K562 (cell line): ENCODE results near the gene GOT2. TPM values are rescaled to one million over a fixed set of nuclear protein-coding genes. Genes with fewer than 3 reads are reported as not detected.

ENCODE experiments used
- ATAC-seq: fragments of 200-7000 bp; cut with Tn5 transposase; 3 replicates; pipeline ENCODE4 v1.9.1; 2020; ENCODE audit warnings: moderate library complexity
- BruUV-seq: library from RNA; stranded (reverse); fragments of 400-500 nt; replicated peaks from 2 replicates; lab custom pipeline; 2021; lab: Mats Ljungman, UMichigan
- CTCF ChIA-PET: fragments of 300-600 bp; formaldehyde crosslinking; extraction: SDS; loops from one replicate; lab custom pipeline; 2021; ENCODE audit warnings: low intra/inter-chr PET ratio; lab: Yijun Ruan, JAX
- POLR2A ChIA-PET: fragments of 300-600, 350-650 bp; sonication (Branson Sonifier 250); formaldehyde crosslinking; extraction: SDS; loops from one replicate; lab custom pipeline; 2021; ENCODE audit warnings: antibody characterized with exemption, inconsistent platforms; lab: Yijun Ruan, JAX
- DNase-seq, 4 experiments: peaks; one replicate each; pipeline versions ENCODE4 v3.0.0 to v3.0.0-alpha.2; 2011 to 2018; ENCODE audit warnings: low spot score in 3 of 4, mixed read lengths in 3 of 4; ENCODE audit errors: extremely low read depth in 1 of 4
- FAIRE-seq: peaks from 2 replicates; lab custom pipeline; 2011; peaks lifted over from hg19 to GRCh38; lab: Jason Lieb, UNC
- H2AFZ ChIP-seq: 2 replicates; pipeline ENCODE4 v1.6.0; 2011; ENCODE audit warnings: low read depth, low read length, control low read depth, inconsistent platforms
- H3K27ac ChIP-seq: fragments of 200-600 bp; 3 replicates; pipeline ENCODE4 v1.8.0; 2011; ENCODE audit warnings: low read depth, mild to moderate bottlenecking, control low read depth, inconsistent platforms, low read length, moderate library complexity, mixed read lengths; ENCODE audit errors: extremely low read depth
- H3K27me3 ChIP-seq, 2 experiments: fragments of 300-600 bp in 1 of 2; 2 replicates in 1 of 2; 3 replicates in 1 of 2; pipeline versions ENCODE4 v1.6.0 to v1.8.0; 2011; ENCODE audit warnings: inconsistent platforms in 2 of 2, low read length in 2 of 2, mild to moderate bottlenecking in 1 of 2, mixed read lengths in 1 of 2, moderate library complexity in 1 of 2; ENCODE audit not compliant: control insufficient read depth in 2 of 2, insufficient read depth in 2 of 2
- H3K36me3 ChIP-seq: fragments of 300-600 bp; 3 replicates; pipeline ENCODE4 v1.8.0; 2011; ENCODE audit warnings: mild to moderate bottlenecking, low read length, inconsistent platforms; ENCODE audit not compliant: control insufficient read depth, insufficient read depth
- H3K4me1 ChIP-seq, 2 experiments: fragments of 200-600 bp in 1 of 2; replicated peaks in 1 of 2; 2 replicates in 1 of 2; 3 replicates in 1 of 2; pipeline versions ENCODE4 v1.5.1 to v1.8.0; 2011; ENCODE audit warnings: inconsistent platforms in 2 of 2, low read length in 2 of 2, mild to moderate bottlenecking in 1 of 2, mixed read lengths in 1 of 2, moderate library complexity in 1 of 2; ENCODE audit not compliant: control insufficient read depth in 2 of 2, insufficient read depth in 2 of 2
- H3K4me2 ChIP-seq: 2 replicates; pipeline ENCODE4 v1.6.1; 2011; ENCODE audit warnings: low read length, control low read depth, inconsistent platforms, mixed read lengths; ENCODE audit not compliant: insufficient read depth
- H3K4me3 ChIP-seq: fragments of 200-600 bp; sonication (generic), shearing (Covaris generic); 2 replicates; pipeline ENCODE4 v1.5.1; 2016; ENCODE audit warnings: control low read depth, inconsistent platforms
- H3K79me2 ChIP-seq: fragments of 200-600 bp; 3 replicates; pipeline ENCODE4 v1.8.0; 2011; ENCODE audit warnings: low read length, inconsistent platforms; ENCODE audit not compliant: control insufficient read depth, insufficient read depth
- H3K9ac ChIP-seq, 2 experiments: 2 replicates each; pipeline versions ENCODE4 v1.6.0 to v1.6.1; 2011; ENCODE audit warnings: low read depth in 2 of 2, low read length in 2 of 2, control low read depth in 1 of 2, inconsistent platforms in 1 of 2, mild to moderate bottlenecking in 1 of 2, mixed read lengths in 1 of 2; ENCODE audit not compliant: insufficient read depth in 1 of 2
- H3K9me1 ChIP-seq: one replicate; pipeline ENCODE4 v1.6.0; 2011; ENCODE audit warnings: inconsistent platforms, mild to moderate bottlenecking, low read length, moderate library complexity; ENCODE audit not compliant: control insufficient read depth, insufficient read depth
- H3K9me3 ChIP-seq: replicated peaks from 2 replicates; pipeline ENCODE4 v1.5.1; 2011; ENCODE audit warnings: low read depth, low read length, inconsistent platforms; ENCODE audit not compliant: control insufficient read depth, insufficient read depth
- H4K20me1 ChIP-seq: replicated peaks from 2 replicates; pipeline ENCODE4 v1.6.1; 2011; ENCODE audit warnings: low read length, inconsistent platforms, mixed read lengths; ENCODE audit not compliant: control insufficient read depth, insufficient read depth
- BACH1 ChIP-seq: fragments of 200-800 bp; sonication (Bioruptor generic); IDR thresholded peaks from 2 replicates; pipeline ENCODE4 v1.6.1; 2016; ENCODE audit warnings: missing genetic modification characterization, missing compliant biosample characterization
- CTCF ChIP-seq, 3 experiments: IDR thresholded peaks in 2 of 3; conservative IDR thresholded peaks in 1 of 3; 2 replicates each; pipeline ENCODE4 v1.5.1; 2011 to 2012; ENCODE audit warnings: low read length in 3 of 3, mild to moderate bottlenecking in 3 of 3, control low read depth in 2 of 3, improper control_type of control experiment in 1 of 3, inconsistent platforms in 1 of 3, low read depth in 1 of 3, mixed read lengths in 1 of 3, moderate library complexity in 1 of 3; ENCODE audit not compliant: insufficient read depth in 2 of 3
- GTF2E2 ChIP-seq: fragments of 200-800 bp; sonication (Bioruptor generic); IDR thresholded peaks from 2 replicates; pipeline ENCODE4 v1.6.1; 2016; ENCODE audit warnings: missing genetic modification characterization, missing compliant biosample characterization
- HDGF ChIP-seq: fragments of 450-650 bp; IDR thresholded peaks from 2 replicates; pipeline ENCODE4 v1.6.1; 2016
- MED1 ChIP-seq: sonication (generic); formaldehyde crosslinking; IDR thresholded peaks from 2 replicates; pipeline ENCODE4 v1.8.1; 2023; ENCODE audit warnings: missing genetic modification reagents, borderline replicate concordance
- NCOA1 ChIP-seq: fragments of 450-650 bp; IDR thresholded peaks from 2 replicates; pipeline ENCODE4 v1.6.1; 2016; ENCODE audit warnings: low read depth
- RFX1 ChIP-seq: fragments of 450-650 bp; IDR thresholded peaks from 2 replicates; pipeline ENCODE4 v1.6.1; 2016; ENCODE audit warnings: mild to moderate bottlenecking, moderate library complexity
- RUNX1 ChIP-seq: sonication (generic); IDR thresholded peaks from 2 replicates; pipeline ENCODE4 v1.6.1; 2016; ENCODE audit warnings: antibody characterized with exemption, low read depth
- SUPT5H ChIP-seq: fragments of 450-650 bp; IDR thresholded peaks from 2 replicates; pipeline ENCODE4 v1.6.1; 2016
- TARDBP ChIP-seq: fragments of 450-650 bp; IDR thresholded peaks from 2 replicates; pipeline ENCODE4 v1.6.1; 2016
- XRCC5 ChIP-seq: fragments of 200-400 bp; formaldehyde crosslinking; IDR thresholded peaks from 2 replicates; pipeline ENCODE4 v1.6.1; 2017; ENCODE audit warnings: low read depth, mild to moderate bottlenecking, low read length
- WGBS: fragments of 100-300 bp; shearing (Covaris generic); methylation state at CpG from one replicate; pipeline ENCODE4 v1.1.6; 2016; ENCODE audit warnings: low coverage, mixed read lengths; ENCODE audit not compliant: insufficient coverage; ENCODE audit errors: missing lambda C conversion rate; 5-methylcytosine and 5-hydroxymethylcytosine counted together
- in situ Hi-C: fragments of 300-500 bp; cut with MboI; formaldehyde crosslinking; loops from 4 replicates; pipeline ENCODE4 v1.15.0; 2018; ENCODE audit warnings: inconsistent platforms, mixed read lengths
- intact Hi-C: fragments of 100-400 bp; cut with micrococcal nuclease; formaldehyde crosslinking; loops from 2 replicates; pipeline ENCODE4 v1.14.2; 2022
- polyA plus RNA-seq, 8 experiments: library from polyadenylated mRNA; depleted of rRNA in 4 of 8; stranded (reverse) in 5 of 8; unstranded in 3 of 8; fragments of >200 nt; fragmentation: Nextera tagmentation in 2 of 8; fragmentation: Illumina TruSeq in 1 of 8; extraction: Ambion mirVana in 2 of 8; extraction: Trizol in 1 of 8; gene quantifications; 2 replicates each; pipeline versions ENCODE4 v1.2.1 to v1.2.3, GENCODE V29; 2011 to 2014; ENCODE audit warnings: inconsistent platforms in 1 of 8, missing spikeins in 1 of 8
- total RNA-seq, 7 experiments: library from RNA; depleted of rRNA in 6 of 7; stranded (reverse); fragments of >200 nt in 6 of 7; fragmentation: Illumina TruSeq in 2 of 7; extraction: Trizol in 2 of 7; gene quantifications; 2 replicates each; pipeline versions ENCODE4 v1.2.1 to v1.2.3, GENCODE V29; 2011 to 2021; ENCODE audit warnings: low replicate concordance in 1 of 7
- TF ChIP-seq, protein P1 (sequence below), 2 experiments: fragments of 450-650 bp in 1 of 2; sonication (generic) in 1 of 2; formaldehyde crosslinking; conservative IDR thresholded peaks; 2 replicates each; pipeline versions ENCODE4 v1.4.0 to v1.8.1; 2020 to 2022; ENCODE audit warnings: mild to moderate bottlenecking in 1 of 2, missing genetic modification reagents in 1 of 2
- TF ChIP-seq, protein P2 (sequence below): sonication (generic); formaldehyde crosslinking; IDR thresholded peaks from 2 replicates; pipeline ENCODE4 v1.8.0; 2022; ENCODE audit warnings: mild to moderate bottlenecking, missing genetic modification reagents, borderline replicate concordance

GOT2 gene
- total and polyA plus RNA-seq, 9 of the 15 experiments (the other 6 are each of a cell fraction or from before 2014, with no cell fraction given): 43.1 to 190 (median 80.2) TPM

DNA sequence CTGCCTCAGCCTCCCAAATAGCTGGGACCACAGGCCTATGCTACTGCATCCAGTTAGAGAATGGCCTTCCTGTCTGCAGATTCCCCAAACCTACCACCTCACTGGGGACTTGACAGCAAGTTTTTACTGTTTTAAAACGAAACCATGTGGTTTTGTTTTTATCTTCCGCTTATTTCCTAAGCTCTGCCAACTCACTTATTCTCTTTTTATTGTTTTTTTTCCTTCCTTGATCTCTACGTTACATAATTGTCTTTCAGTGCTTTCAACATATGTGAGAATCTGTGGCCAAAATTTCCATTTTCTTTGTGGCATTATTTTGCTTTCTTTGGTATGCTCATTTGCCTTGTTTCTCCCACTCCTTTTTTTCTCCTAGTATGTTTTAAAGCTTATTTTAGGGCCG is 35.0 kb downstream of the GOT2 start:
- BruUV-seq: no TSS peak
- DNase-seq (no peak), ATAC-seq (no peak), FAIRE-seq (no peak)
- H3K9me1 ChIP-seq: no peaks in the 10 kb centered on the region
- H2AFZ ChIP-seq: no peak overlapping the region
- TF ChIP-seq BACH1 (no peak), NCOA1 (no peak), RFX1 (no peak), RUNX1 (no peak)
- TF ChIP-seq, protein P1, sequence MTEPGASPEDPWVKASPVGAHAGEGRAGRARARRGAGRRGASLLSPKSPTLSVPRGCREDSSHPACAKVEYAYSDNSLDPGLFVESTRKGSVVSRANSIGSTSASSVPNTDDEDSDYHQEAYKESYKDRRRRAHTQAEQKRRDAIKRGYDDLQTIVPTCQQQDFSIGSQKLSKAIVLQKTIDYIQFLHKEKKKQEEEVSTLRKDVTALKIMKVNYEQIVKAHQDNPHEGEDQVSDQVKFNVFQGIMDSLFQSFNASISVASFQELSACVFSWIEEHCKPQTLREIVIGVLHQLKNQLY (CRISPR knock-in tag; conservative IDR thresholded peaks at IDR 0.05): no peak
- no peak overlapping the region for H3K9ac ChIP-seq
- in situ Hi-C loops (no loop called here), intact Hi-C loops (no loop called here)
- CTCF ChIA-PET: no interaction called here
- 52% methylated on average over 4 of the region's 4 CpGs for WGBS
- no peak overlapping the region for H3K27ac ChIP-seq
- no peaks in the 10 kb centered on the region for H3K9me3 ChIP-seq
- H3K4me3 ChIP-seq: no peak overlapping the region
- H3K36me3 ChIP-seq: no peaks in the 10 kb centered on the region
- H4K20me1 ChIP-seq: no peaks in the 10 kb centered on the region
- H3K4me2 ChIP-seq: no peak overlapping the region
- H3K27me3 ChIP-seq: no peaks in the 10 kb centered on the region; a peak in 1 of 5 replicates
- H3K79me2 ChIP-seq: no peaks in the 10 kb centered on the region
- H3K4me1 ChIP-seq: no peaks in the 10 kb centered on the region
- POLR2A ChIA-PET: interaction anchor here (1.5 kb wide), 1 partner anchor 9 kb away, joined by 3 read pairs; no protein-coding TSS in a partner anchor

DNA sequence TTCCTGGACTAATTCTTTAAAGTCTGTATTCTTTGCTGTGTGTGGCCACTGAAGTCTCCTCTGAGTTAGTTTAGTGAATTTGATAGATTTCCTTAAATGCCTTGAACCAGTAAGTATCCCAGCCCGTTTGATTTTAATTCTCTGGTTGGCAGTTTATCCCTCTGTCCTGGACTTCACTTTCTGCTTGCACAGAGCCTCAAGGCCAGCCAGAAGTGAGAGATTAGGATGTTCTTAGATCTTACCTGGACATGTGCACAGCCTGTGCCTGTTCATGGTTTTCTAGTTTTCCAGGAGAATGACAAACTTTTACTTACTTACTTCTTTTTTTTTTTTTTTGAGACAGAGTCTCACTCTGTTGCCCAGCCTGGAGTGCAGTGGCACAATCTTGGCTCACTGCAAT is 38.7 kb downstream of the GOT2 start:
- Histone ChIP-seq H3K9me3 (peaks cover 6% of the 10 kb centered on the region; the same call in 1 of the 2 replicates), H3K27ac (no peak overlapping the region), H3K27me3 (no peaks in the 10 kb centered on the region; a peak in 1 of 5 replicates), H3K9ac (no peak overlapping the region), H3K4me2 (no peak overlapping the region), H3K4me1 (no peaks in the 10 kb centered on the region), H3K4me3 (no peak overlapping the region), H3K36me3 (no peaks in the 10 kb centered on the region), H4K20me1 (no peaks in the 10 kb centered on the region), H3K9me1 (no peaks in the 10 kb centered on the region), H2AFZ (no peak overlapping the region), H3K79me2 (no peaks in the 10 kb centered on the region)
- POLR2A ChIA-PET: interaction anchor here (0.8 kb wide), 1 partner anchor 9 kb away, joined by 3 read pairs; no protein-coding TSS in a partner anchor
- no peak for ATAC-seq
- no peak for FAIRE-seq
- no TSS peak for BruUV-seq
- intact Hi-C loops: no loop called here
- DNase-seq: no peak
- in situ Hi-C loops: no loop called here
- CTCF ChIA-PET: no interaction called here
- WGBS: 0% methylated on average over 1 of the region's 1 CpG
- TF ChIP-seq GTF2E2 (no peak), MED1 (CRISPR knock-in tag) (no peak), XRCC5 (no peak), TARDBP (no peak), SUPT5H (no peak), CTCF (IDR thresholded peaks at IDR 0.05 in 2 of 3, conservative IDR thresholded peaks at IDR 0.05 in 1 of 3; ENCODE audit: insufficient read depth in 2 of 3, low read depth in 1 of 3, low read length in 3 of 3) (no peak), HDGF (no peak)
- TF ChIP-seq, protein P2, sequence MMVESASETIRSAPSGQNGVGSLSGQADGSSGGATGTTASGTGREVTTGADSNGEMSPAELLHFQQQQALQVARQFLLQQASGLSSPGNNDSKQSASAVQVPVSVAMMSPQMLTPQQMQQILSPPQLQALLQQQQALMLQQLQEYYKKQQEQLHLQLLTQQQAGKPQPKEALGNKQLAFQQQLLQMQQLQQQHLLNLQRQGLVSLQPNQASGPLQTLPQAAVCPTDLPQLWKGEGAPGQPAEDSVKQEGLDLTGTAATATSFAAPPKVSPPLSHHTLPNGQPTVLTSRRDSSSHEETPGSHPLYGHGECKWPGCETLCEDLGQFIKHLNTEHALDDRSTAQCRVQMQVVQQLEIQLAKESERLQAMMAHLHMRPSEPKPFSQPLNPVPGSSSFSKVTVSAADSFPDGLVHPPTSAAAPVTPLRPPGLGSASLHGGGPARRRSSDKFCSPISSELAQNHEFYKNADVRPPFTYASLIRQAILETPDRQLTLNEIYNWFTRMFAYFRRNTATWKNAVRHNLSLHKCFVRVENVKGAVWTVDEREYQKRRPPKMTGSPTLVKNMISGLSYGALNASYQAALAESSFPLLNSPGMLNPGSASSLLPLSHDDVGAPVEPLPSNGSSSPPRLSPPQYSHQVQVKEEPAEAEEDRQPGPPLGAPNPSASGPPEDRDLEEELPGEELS (CRISPR knock-in tag): no peak
